Measurements from ENCODE around the gene CUBN.

CUBN gene

GRCh38 chr10:16984242-16984641 is 145.4 kb downstream of the CUBN start:
- DNase-seq = no peak

DNA sequence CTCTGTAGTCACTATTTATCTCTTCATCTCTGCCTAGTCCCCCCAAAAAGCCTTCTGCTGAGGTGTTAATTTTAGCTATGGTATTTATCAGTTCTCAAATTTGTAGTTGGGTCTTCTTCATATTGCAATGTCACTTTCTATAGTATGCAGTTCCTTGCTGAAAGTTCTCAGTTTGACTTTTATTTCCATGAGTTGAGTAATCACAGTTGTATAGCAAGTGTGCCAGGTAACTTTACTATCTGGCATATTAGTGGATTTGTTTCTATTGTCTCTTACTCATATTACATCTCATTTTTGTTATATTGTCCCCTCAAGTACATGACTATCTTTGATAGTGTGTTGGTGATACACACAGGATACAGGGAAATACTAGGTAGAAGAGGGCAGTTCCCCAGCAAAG is 152.8 kb downstream of the CUBN start:
- DNase-seq = no peak

DNA sequence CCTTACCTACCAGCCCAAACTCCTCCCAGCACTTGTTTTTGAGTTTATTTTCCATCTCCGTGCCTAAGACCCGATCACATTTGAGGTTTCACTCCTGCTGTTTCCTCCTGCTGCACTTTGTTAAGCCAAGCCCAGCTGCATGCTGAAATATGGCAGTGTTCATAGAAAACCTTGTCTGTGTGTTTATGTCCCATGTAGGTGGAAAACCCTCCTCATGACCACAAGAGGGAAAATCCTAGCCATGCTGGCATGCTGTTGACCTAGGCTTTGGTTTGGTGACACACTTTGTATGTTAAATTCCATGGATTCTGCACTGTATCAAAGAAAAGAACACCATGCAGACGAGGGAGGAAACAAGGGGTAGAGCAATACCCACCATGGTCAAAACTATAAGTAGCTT is 154.4 kb downstream of the CUBN start:
- no peak for DNase-seq

- no peak for DNase-seq
These were observed 161.1 kb downstream of the CUBN start for GRCh38 chr10:16968416-16969041.

GRCh38 chr10:16967866-16968415 is 161.7 kb downstream of the CUBN start:
- no peak for DNase-seq

DNA sequence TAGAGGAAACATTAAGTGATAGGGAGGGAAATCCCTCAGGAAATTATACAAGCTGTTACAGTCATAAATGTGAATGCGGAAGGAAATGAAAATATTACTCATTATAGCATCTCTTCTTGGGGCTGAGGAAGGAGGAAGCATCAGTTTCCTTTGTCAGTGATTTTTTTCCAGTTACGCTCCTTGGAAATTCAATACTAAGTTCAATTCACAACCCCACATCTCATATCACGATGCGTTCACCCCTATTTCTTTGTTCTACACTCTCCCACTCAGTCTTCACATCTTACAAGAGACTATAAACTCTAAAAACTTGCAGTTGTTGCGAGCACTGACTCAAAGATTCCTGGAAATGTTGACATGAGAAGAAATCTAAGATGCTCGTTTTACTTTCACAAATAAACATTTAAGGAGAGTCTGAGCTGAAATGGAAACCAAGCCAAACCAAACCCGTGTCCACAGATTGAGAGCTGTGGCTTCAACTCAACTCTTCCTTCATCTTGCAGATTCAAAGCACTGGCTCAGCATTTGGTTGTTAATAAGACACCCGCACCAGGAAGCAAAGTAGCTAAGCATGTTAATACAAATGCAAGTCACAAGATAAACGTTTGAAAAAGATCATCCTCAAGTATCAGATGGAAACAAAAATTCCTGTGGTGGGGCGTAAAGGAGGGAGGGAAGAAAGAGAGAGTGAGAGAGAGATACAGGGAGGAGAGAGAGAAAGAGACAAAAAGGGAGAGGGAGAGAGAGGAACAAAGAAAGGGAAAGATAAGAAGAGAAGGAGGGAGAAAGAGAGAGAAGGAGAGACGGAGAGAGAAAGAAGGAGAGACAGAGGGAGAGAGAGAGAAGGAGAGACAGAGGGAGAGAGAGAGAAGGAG is 162.4 kb downstream of the CUBN start:
- DNase-seq = peak; percentile 19

DNA sequence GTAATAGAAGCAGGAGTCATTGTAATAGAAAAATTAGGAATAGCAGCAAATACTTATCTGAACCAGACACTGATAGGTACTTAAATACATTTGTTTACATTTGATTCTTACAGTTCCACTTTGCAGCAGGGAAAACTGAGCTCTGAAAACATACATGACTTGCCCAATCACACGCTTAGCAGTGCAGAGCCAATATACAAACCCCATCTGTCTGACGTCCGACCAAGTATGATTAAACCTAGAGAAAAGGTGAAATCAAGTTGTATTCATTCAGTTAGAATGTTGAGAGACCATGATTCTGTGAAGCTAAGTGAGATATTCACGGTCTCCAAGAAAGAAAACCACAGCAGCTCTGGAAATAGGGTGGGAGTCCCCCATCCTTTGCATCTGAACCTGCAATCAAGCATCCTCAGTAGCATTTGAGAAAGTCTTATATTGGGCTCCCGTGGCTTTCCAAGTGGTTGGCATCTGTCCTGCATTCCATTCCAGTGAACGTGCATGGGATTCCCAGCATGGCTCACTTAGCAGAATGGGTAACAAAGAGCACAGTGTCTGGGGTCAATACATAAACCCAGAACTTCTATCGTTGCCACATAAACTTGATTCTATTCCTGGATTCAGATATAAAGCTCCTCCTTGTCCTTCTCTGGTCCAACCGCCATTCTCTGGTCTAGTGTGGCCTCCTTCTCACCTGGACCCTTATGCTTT is 163.7 kb downstream of the CUBN start:
- no peak for DNase-seq

DNA sequence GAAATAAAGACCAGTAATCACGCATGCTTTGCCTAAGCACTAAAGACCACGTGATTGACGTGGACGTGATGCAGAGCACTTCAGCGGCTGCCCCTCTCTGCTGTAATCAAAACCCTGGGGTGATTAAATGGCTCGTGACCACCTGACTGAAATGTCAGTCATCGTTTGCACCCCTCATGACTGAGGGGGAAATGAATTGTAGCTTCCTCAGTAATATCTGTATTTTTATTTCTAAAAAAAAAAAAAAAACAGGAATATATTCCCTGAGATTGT is 164.3 kb downstream of the CUBN start:
- DNase-seq = no peak

GRCh38 chr10:16964576-16965343 is 164.9 kb downstream of the CUBN start:
- DNase-seq = no peak

- no peak for DNase-seq
These were observed 169.1 kb downstream of the CUBN start for GRCh38 chr10:16960551-16960950.

GRCh38 chr10:16957038-16957437 is 172.6 kb downstream of the CUBN start:
- DNase-seq = no peak

DNA sequence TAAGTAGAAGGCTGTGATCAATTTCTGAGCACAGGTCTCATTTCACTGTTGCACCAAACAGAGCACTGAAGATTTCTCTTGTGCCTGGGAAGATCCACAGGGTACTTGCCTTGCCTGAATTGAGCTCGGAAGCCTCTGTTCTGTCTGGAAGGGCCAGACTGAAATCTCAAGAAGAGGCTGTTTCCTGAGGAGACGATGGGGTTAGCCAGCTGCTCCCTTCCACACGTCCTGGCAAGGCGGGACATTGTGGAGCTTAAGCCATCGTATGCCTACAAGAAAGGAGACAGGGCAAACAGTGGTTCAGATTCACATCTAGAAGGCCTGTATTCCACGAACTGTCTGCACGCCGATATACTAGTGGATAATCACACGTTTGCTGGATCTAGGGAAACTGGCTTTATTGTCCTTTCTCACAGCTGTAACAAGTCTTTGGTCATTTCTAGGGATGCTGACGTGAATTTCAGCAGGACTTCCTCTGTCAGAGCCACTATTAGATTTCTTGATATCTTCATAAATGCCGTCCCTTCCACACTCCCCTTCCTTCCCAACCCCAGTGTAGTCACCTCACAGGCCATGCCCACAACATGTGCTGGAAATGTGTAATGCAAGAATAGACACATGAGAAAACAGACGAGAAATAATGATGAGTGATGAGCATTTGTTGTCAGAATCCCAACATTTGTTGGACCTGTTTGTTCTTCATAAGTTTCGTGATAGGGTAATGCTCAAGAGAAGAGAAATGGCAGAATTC is 175.2 kb downstream of the CUBN start:
- no peak for DNase-seq

- no peak for DNase-seq
These were observed 176.3 kb downstream of the CUBN start for GRCh38 chr10:16953270-16953669.

DNA sequence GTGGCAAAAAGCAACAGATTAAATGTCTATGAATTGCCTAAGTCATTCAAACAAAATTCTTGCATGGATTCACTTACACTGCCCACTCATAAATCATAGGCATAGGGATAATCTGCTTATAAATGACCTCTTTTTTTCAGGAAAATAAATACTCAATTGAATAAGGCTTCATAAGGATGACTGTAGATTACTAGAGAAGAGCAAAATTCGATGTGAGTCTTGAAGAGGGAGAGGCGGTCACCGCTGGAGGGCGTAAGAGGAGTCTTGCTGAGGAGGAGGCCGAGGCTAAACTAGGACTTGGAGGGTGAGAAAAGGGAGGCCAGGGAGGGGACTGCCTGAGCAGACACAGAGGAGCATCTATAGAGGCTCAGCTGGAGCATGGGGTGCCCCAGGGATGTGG is 177.0 kb downstream of the CUBN start:
- DNase-seq = no peak

DNA sequence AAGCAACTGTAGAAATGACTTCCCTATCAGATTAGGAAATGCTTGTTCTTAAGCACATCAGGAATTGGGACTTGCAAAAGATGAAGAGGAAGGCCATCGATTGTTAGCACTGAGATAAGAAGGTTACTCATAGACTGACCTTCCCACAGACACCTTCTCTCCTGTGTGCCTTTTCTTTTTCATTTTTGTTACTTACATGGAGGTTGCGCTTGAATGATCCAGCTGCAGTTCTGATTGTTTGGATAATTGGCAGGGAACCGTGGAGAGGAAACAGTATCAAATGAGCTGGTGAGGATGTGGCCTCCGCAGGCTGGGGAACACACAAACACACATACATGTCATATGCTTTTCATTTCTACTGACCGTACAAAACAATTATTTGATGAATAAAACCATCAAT is 177.5 kb downstream of the CUBN start:
- DNase-seq = no peak

DNA sequence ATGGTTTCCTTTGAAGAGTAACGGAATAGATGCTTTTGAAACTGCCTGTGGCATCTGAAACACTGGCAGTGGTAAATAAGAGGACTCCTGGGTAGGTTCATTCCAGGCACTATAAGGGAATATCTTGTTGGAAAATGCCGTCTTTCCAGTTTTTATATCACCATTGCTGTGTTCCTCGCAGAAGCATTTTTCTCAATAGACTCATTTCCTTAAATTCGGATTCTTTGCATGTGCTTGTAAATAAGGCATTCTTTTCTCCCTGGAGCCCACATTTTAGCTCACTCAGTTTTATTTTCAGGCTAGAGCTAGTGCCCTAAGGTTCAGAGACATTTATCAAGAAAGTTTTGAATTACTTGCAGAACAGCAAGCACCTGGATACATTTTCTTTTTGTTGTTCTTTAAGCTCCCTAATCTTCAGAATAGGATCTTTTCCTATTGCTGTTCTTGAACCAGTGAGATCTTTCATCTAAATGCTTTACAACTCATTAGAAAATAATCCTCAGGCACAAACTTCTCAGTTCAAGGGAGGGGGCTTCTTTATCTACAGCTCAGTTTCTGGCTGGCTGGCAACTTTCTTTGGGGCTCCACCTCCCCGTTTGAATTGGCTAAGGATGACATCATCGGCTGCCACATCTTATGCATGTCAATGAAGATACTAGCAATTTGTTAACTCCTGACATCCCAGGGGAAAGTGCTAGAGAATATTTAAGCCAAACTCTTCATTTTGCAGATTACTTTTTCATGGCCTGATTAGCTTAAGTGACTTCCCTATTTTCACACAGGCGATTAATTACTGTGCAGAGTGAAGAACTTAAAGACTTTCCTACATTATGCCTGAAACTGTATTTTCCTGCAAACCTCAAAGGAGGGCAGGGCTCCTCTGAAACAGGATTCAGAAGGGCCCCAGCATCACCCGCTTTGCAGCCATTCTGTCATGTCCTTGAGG is 178.7 kb downstream of the CUBN start:
- no peak for DNase-seq

GRCh38 chr10:16949816-16950215 is 179.8 kb downstream of the CUBN start:
- no peak for DNase-seq

DNA sequence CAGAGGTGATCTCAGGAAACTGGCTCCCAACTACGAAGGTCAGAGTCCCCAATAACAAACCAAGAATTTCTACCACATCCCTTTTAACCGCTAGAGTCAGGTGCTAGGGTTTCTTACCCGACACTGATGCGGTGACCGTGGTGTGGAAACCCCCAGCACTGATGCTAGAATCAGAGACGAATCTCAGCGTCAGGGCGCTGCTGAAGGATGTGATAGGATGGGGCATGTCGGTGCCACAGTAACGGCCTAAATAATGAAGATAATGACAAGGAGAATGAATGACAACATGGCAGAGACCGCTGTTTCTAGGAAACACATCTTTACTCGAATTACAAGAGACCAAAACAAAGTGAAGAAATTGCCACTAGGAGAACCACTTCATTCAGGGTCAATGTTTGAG is 181.2 kb downstream of the CUBN start:
- DNase-seq = peak; percentile 36

GRCh38 chr10:16947069-16947468 is 182.5 kb downstream of the CUBN start:
- DNase-seq = no peak

DNA sequence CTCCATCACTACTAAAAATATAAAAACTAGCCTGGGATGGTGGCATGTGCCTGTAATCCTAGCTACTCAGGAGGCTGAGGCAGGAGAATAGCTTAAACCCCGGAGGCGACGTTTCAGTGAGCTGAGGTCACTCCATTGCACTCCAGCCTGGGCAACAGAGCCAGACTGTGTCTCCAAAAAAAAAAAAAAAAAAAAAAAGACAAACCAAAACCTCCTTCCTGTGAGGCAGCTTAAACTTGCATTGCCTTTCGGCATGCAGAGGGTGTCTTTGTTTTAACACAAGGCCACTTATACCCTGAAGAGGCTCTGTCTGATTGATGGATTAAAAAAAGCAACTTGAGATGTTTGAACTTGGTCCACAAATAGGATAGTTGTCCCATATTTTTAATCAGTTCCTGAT is 184.0 kb downstream of the CUBN start:
- DNase-seq = no peak

- no peak for DNase-seq
These were observed 184.6 kb downstream of the CUBN start for GRCh38 chr10:16944986-16945385.
